ENCODE measurements around the gene DNAI1. TPM values are rescaled to one million over a fixed set of nuclear protein-coding genes. Genes with fewer than 3 reads are reported as not detected.

DNAI1 gene
- total RNA-seq, 1 experiment from 2014 or later = 1.1 TPM

- Histone ChIP-seq H2AFZ (ENCODE audit: low read depth, low read length, poor library complexity, severe bottlenecking) (no peak overlapping the region), H3K4me3 (replicated peaks in 1 of 2; ENCODE audit: low read depth in 1 of 2, low read length in 2 of 2) (no peak overlapping the region), H3K9ac (ENCODE audit: low read length) (no peak overlapping the region), H3K9me3 (ENCODE audit: control insufficient read depth in 1 of 2, insufficient read depth in 1 of 2, low read depth in 1 of 2, low read length in 2 of 2) (no peaks in the 10 kb centered on the region), H3K4me1 (ENCODE audit: control insufficient read depth in 1 of 2, insufficient read depth in 2 of 2, low read length in 2 of 2) (no peaks in the 10 kb centered on the region), H3K9me2 (ENCODE audit: insufficient read depth) (no peaks in the 10 kb centered on the region), H3K27ac (ENCODE audit: low read depth, low read length) (no peak overlapping the region), H4K20me1 (ENCODE audit: insufficient read depth) (no peaks in the 10 kb centered on the region), H3K4me2 (ENCODE audit: low read length) (no peak overlapping the region), H3K27me3 (ENCODE audit: insufficient read depth, low read length) (no peaks in the 10 kb centered on the region), H3K36me3 (ENCODE audit: control insufficient read depth in 1 of 2, insufficient read depth in 2 of 2, low read length in 2 of 2) (no peaks in the 10 kb centered on the region), H3K79me2 (ENCODE audit: insufficient read depth, low read length) (no peaks in the 10 kb centered on the region)
- ChIA-PET RAD21 (ENCODE audit: low non-redundant PET in 1 of 2, low total read pairs in 2 of 2, uncharacterized antibody in 2 of 2, unreplicated experiment in 2 of 2) (no interaction called here), CTCF (interaction anchor here (1.2 kb wide), 1 partner anchor 29 kb away, joined by 4 read pairs; no protein-coding TSS in a partner anchor), POLR2A (no interaction called here)
- intact Hi-C loops (cut with micrococcal nuclease) = no loop called here
- BruUV-seq (replicated peaks) = no TSS peak
- ATAC-seq = peak; percentile 38; the same call in 1 of the 2 replicates
- TF ChIP-seq CTCF (IDR thresholded peaks at IDR 0.05 in 2 of 3, conservative IDR thresholded peaks at IDR 0.05 in 1 of 3; ENCODE audit: borderline replicate concordance in 1 of 3, insufficient read depth in 1 of 3, low read depth in 2 of 3, low read length in 2 of 3) = peak in 2 of 3 experiments; percentile 86 to 90; a peak in 4 of 6 replicates
- no peak for TF ChIP-seq CBX3 (IDR thresholded peaks at IDR 0.05; ENCODE audit: low read depth)
- DNase-seq (ENCODE audit: low read depth, low spot score) = no peak
Observed at GRCh38 chr9:34562135-34562745, 103.6 kb downstream of the DNAI1 start.

- CTCF ChIA-PET = interaction anchor here (1.2 kb wide), 1 partner anchor 28 kb away, joined by 4 read pairs; no protein-coding TSS in a partner anchor
- ATAC-seq = no peak
Observed at GRCh38 chr9:34563262-34563661, 104.7 kb downstream of the DNAI1 start.

More at GRCh38 chr9:34563262-34563661, 104.7 kb downstream of the DNAI1 start:
- Histone ChIP-seq H3K79me2 (ENCODE audit: insufficient read depth, low read length) (no peaks in the 10 kb centered on the region), H3K4me1 (ENCODE audit: control insufficient read depth in 1 of 2, insufficient read depth in 2 of 2, low read length in 2 of 2) (no peaks in the 10 kb centered on the region), H3K9me2 (ENCODE audit: insufficient read depth) (no peaks in the 10 kb centered on the region), H4K20me1 (ENCODE audit: insufficient read depth) (no peaks in the 10 kb centered on the region), H3K4me2 (ENCODE audit: low read length) (no peak overlapping the region), H3K9ac (ENCODE audit: low read length) (no peak overlapping the region), H3K36me3 (ENCODE audit: control insufficient read depth in 1 of 2, insufficient read depth in 2 of 2, low read length in 2 of 2) (no peaks in the 10 kb centered on the region), H3K27ac (ENCODE audit: low read depth, low read length) (no peak overlapping the region), H3K4me3 (replicated peaks in 1 of 2; ENCODE audit: low read depth in 1 of 2, low read length in 2 of 2) (no peak overlapping the region), H3K9me3 (ENCODE audit: control insufficient read depth in 1 of 2, insufficient read depth in 1 of 2, low read depth in 1 of 2, low read length in 2 of 2) (no peaks in the 10 kb centered on the region), H3K27me3 (ENCODE audit: insufficient read depth, low read length) (no peaks in the 10 kb centered on the region), H2AFZ (ENCODE audit: low read depth, low read length, poor library complexity, severe bottlenecking) (no peak overlapping the region)
- POLR2A ChIA-PET = no interaction called here
- TF ChIP-seq TCF7L2 (IDR thresholded peaks at IDR 0.05; ENCODE audit: borderline replicate concordance, extremely low read depth, insufficient read depth, insufficient read length) (no peak), ZNF274 (IDR thresholded peaks at IDR 0.05; ENCODE audit: low read depth, low read length) (no peak), RAD21 (IDR thresholded peaks at IDR 0.05; ENCODE audit: low read depth) (no peak), EZH2 (IDR thresholded peaks at IDR 0.05) (no peak), CEBPB (IDR thresholded peaks at IDR 0.05; ENCODE audit: low read depth) (no peak), REST (IDR thresholded peaks at IDR 0.05; ENCODE audit: low read depth) (no peak), POLR2A (IDR thresholded peaks at IDR 0.05; ENCODE audit: borderline replicate concordance, extremely low read depth, insufficient read depth, insufficient read length) (no peak), ZFX (IDR thresholded peaks at IDR 0.05) (no peak), EGR1 (IDR thresholded peaks at IDR 0.05; ENCODE audit: low read depth) (no peak), SP1 (IDR thresholded peaks at IDR 0.05; ENCODE audit: low read depth) (no peak)
- intact Hi-C loops (cut with micrococcal nuclease) = no loop called here
- no peak for DNase-seq (ENCODE audit: low read depth, low spot score)
- BruUV-seq (replicated peaks) = no TSS peak
- RAD21 ChIA-PET (ENCODE audit: low non-redundant PET in 1 of 2, low total read pairs in 2 of 2, uncharacterized antibody in 2 of 2, unreplicated experiment in 2 of 2) = no interaction called here
